ENCODE results near the gene PTK6. TPM values are rescaled to one million over a fixed set of nuclear protein-coding genes. Genes with fewer than 3 reads are reported as not detected.

PTK6 gene
- total RNA-seq, 4 donors from 2014 or later = 8.3 to 109 (median 84.5) TPM

DNA sequence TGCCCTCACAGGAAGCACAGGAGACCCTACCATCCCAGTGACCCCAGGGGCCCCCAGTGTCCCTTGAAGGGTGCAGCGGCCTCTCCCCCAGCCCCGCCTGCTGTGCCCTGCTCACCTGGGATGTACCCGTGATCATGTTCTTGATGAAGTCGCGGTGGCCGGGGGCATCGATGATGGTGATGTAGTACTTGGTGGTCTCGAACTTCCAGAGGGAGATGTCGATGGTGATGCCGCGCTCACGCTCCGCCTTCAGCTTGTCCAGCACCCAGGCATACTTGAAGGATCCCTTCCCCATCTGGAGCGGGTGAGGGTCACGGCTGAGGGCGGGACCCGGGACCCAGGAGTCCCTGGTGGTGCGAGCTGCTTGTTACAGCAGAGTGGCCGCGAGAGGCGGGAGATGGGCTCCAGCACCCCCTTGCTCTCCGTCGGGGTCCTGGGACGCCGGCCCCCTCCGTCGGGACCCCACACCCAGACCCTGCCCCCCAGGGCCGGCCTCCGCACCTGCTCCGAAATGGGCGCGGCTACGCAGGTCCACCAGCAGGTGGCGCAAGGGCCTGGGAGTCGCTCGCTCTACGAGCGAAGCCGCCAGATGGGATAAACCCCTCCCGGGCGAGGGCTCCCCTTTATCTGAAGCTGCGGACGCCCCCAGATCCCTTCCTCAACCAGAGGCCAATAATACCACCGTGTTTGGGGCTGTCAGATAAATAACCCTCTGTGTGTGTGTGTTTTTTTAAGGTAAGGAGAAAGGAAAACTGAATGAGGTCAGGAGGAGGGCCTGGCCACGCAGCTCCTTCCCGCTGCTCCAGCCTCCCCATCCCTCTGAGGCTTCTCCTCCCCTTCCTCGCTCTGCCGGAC lies 41.2 kb downstream of the PTK6 start:
- no peaks in the 10 kb centered on the region for H3K9me3 ChIP-seq
- H3K4me3 ChIP-seq = peak overlapping the region in 3 of 4 donors; percentile 12 to 36 (median 32)
- H3K27ac ChIP-seq = no peak overlapping the region
- peaks cover 4 to 30% (median 16%) of the 10 kb centered on the region in 4 donors for H3K4me1 ChIP-seq
- DNase-seq = peak; percentile 67 to 84 (median 84)
- H3K27me3 ChIP-seq = peaks cover 0 to 34% of the 10 kb centered on the region in 2 donors
- no peak for TF ChIP-seq POLR2A (IDR thresholded peaks at IDR 0.05)
- TF ChIP-seq, protein P1, sequence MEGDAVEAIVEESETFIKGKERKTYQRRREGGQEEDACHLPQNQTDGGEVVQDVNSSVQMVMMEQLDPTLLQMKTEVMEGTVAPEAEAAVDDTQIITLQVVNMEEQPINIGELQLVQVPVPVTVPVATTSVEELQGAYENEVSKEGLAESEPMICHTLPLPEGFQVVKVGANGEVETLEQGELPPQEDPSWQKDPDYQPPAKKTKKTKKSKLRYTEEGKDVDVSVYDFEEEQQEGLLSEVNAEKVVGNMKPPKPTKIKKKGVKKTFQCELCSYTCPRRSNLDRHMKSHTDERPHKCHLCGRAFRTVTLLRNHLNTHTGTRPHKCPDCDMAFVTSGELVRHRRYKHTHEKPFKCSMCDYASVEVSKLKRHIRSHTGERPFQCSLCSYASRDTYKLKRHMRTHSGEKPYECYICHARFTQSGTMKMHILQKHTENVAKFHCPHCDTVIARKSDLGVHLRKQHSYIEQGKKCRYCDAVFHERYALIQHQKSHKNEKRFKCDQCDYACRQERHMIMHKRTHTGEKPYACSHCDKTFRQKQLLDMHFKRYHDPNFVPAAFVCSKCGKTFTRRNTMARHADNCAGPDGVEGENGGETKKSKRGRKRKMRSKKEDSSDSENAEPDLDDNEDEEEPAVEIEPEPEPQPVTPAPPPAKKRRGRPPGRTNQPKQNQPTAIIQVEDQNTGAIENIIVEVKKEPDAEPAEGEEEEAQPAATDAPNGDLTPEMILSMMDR (IDR thresholded peaks at IDR 0.05) = peak; percentile 83 to 93 (median 86)
- no peaks in the 10 kb centered on the region for H3K36me3 ChIP-seq

- H3K27ac ChIP-seq = no peak overlapping the region
- peaks cover 0 to 34% of the 10 kb centered on the region in 2 donors for H3K27me3 ChIP-seq
- no peaks in the 10 kb centered on the region for H3K9me3 ChIP-seq
- DNase-seq = no peak
- no peaks in the 10 kb centered on the region for H3K36me3 ChIP-seq
- TF ChIP-seq, protein P1 (IDR thresholded peaks at IDR 0.05) = no peak
- no peak for TF ChIP-seq POLR2A (IDR thresholded peaks at IDR 0.05)
- peaks cover 4 to 30% (median 16%) of the 10 kb centered on the region in 4 donors for H3K4me1 ChIP-seq
- H3K4me3 ChIP-seq = no peak overlapping the region
These were observed 41.9 kb downstream of the PTK6 start for GRCh38 chr20:63495167-63495720.

GRCh38 chr20:63494420-63495166 lies 42.6 kb downstream of the PTK6 start:
- no peak overlapping the region for H3K27ac ChIP-seq
- peaks cover 4 to 29% (median 15%) of the 10 kb centered on the region in 4 donors for H3K4me1 ChIP-seq
- TF ChIP-seq, protein P1 (IDR thresholded peaks at IDR 0.05) = no peak
- no peak for TF ChIP-seq POLR2A (IDR thresholded peaks at IDR 0.05)
- H3K36me3 ChIP-seq = no peaks in the 10 kb centered on the region
- no peak for DNase-seq
- no peak overlapping the region for H3K4me3 ChIP-seq
- H3K27me3 ChIP-seq = peaks cover 0 to 30% of the 10 kb centered on the region in 2 donors
- H3K9me3 ChIP-seq = no peaks in the 10 kb centered on the region

- no peak overlapping the region for H3K4me3 ChIP-seq
- H3K36me3 ChIP-seq = no peaks in the 10 kb centered on the region
- TF ChIP-seq, protein P1 (IDR thresholded peaks at IDR 0.05) = no peak
- no peak for TF ChIP-seq POLR2A (IDR thresholded peaks at IDR 0.05)
- no peaks in the 10 kb centered on the region for H3K9me3 ChIP-seq
- no peak overlapping the region for H3K27ac ChIP-seq
- no peak for DNase-seq
- H3K27me3 ChIP-seq = peaks cover 0 to 26% of the 10 kb centered on the region in 2 donors
- H3K4me1 ChIP-seq = peaks cover 4 to 24% (median 12%) of the 10 kb centered on the region in 4 donors
These were observed 43.1 kb downstream of the PTK6 start for GRCh38 chr20:63494084-63494419.

GRCh38 chr20:63493563-63494020 lies 43.6 kb downstream of the PTK6 start:
- TF ChIP-seq, protein P1 (IDR thresholded peaks at IDR 0.05) = no peak
- no peak for TF ChIP-seq POLR2A (IDR thresholded peaks at IDR 0.05)

More at GRCh38 chr20:63493563-63494020, 43.6 kb downstream of the PTK6 start:
- Histone ChIP-seq H3K4me1 (peaks cover 4 to 20% (median 10%) of the 10 kb centered on the region in 4 donors), H3K27ac (no peak overlapping the region), H3K36me3 (no peaks in the 10 kb centered on the region), H3K27me3 (peaks cover 0 to 25% of the 10 kb centered on the region in 2 donors), H3K4me3 (no peak overlapping the region), H3K9me3 (no peaks in the 10 kb centered on the region)
- DNase-seq = no peak

Measured in Peyer's patch (tissue), 4 donors.